HFF-Myc (cell line): Measurements from ENCODE around the gene KIAA1671.

Source experiments
- DNase-seq: peaks from one replicate; pipeline ENCODE4 v3.0.0-alpha.2; 2011; ENCODE audit warnings: low read depth; ENCODE audit errors: extremely low read depth
- H3K4me3 ChIP-seq: replicated peaks from 2 replicates; pipeline ENCODE4 v1.5.1; 2011; ENCODE audit warnings: low read depth, mild to moderate bottlenecking, control low read depth, low read length
- TF ChIP-seq, protein P1 (sequence below): IDR thresholded peaks from 2 replicates; pipeline ENCODE4 v1.5.1; 2012; ENCODE audit warnings: mild to moderate bottlenecking, low read depth, low read length, control low read depth; ENCODE audit errors: missing control alignments

Gene KIAA1671

DNA sequence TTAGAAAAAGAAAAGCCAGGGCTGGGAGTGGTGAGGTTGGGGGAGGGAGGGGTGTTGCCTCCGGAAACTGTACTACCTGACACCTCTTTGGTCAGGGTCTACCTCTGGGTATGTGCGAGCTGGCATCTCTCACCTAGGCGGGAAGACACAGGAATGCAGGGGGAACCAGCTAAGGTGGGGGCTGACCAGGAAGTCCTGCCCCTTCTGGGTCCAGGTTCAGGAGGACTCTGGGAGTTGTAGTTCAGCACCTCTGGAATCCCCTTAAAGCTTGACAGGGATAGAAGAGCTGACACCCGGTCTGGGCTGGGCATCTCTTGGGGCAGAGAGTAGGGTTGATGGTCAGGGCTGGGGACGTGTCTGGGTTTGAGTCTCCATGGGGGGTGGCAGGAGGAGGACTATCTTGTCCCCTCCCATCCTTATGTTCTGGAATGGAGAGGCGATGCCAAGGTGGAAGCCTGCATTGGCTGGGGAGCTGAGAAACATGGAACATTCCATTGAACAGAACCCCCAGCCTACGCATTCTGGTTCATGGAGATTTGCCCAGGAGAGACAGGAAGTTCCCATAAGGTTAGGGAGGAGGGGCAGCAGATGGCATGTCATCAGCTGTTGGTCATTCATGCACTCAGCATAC, 2.1 kb upstream of the KIAA1671 start:
- no peak for DNase-seq
- TF ChIP-seq, protein P1, sequence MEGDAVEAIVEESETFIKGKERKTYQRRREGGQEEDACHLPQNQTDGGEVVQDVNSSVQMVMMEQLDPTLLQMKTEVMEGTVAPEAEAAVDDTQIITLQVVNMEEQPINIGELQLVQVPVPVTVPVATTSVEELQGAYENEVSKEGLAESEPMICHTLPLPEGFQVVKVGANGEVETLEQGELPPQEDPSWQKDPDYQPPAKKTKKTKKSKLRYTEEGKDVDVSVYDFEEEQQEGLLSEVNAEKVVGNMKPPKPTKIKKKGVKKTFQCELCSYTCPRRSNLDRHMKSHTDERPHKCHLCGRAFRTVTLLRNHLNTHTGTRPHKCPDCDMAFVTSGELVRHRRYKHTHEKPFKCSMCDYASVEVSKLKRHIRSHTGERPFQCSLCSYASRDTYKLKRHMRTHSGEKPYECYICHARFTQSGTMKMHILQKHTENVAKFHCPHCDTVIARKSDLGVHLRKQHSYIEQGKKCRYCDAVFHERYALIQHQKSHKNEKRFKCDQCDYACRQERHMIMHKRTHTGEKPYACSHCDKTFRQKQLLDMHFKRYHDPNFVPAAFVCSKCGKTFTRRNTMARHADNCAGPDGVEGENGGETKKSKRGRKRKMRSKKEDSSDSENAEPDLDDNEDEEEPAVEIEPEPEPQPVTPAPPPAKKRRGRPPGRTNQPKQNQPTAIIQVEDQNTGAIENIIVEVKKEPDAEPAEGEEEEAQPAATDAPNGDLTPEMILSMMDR = no peak
- no peak overlapping the region for H3K4me3 ChIP-seq

DNA sequence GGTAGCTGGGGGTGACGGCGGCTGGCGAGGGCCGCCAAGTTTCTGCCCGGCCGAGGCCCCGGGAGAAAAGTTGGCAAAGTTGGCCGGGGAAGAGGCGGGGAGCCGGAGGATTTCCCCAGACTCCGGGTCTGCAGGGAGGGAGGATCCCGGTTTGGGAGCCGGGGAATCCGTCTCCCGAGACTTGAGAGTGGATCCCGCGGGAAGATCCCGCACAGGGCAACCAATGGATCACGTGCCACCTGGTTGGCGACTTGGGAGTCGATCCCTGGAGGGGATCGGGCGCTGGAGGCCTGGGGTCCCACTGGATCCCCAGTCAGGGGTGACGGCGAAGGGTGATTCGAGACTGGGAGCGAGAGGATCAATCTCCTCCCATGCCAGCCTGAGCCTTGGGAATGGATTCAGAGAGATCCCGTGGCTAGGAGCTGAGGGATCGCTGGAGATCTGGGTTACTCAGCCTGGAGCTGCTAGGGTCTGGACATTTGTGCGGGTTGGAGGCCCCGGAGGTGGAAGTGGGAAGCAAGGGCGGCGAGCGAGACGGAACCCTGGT, 394 bp downstream of the KIAA1671 start:
- DNase-seq = no peak
- TF ChIP-seq, protein P1 = no peak
- peak overlapping the region; percentile 42 for H3K4me3 ChIP-seq

DNA sequence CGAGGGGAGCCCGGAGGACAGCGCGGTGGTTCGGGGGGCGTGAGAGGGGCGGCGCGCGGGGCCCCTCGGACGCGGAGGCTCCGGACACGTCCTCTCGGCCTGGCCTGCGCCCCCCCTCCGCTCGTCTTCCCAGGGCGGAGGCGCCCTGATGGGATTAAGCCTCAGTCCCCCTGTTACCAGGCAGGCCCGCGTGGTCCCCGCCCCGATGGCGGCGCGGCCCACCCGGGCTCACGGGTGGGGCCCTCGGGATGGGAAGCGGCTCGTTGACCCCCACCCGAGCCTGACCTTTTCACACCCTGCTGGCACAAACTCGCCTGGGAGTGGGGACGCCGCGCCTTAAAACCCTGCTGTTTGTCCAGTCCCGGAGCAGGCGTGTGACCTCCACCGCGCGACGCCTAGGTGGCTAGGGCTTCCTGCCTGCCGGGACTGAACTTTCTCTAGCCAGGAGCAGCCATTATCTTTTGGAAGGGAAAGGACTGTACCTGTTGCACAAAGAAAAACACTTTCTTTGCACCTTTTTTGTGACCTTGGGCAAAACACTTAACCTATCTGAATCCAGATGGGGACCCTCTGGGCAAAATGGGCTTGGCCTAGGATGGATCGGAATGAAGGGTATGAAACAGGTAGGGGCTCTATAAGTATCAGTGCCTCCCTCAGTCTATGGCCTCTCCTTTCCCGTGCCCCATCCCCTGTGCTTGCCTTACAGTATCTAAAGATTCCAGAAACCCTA, 1.0 kb downstream of the KIAA1671 start:
- H3K4me3 ChIP-seq = peak overlapping the region; percentile 42
- TF ChIP-seq, protein P1 = no peak
- no peak for DNase-seq

DNA sequence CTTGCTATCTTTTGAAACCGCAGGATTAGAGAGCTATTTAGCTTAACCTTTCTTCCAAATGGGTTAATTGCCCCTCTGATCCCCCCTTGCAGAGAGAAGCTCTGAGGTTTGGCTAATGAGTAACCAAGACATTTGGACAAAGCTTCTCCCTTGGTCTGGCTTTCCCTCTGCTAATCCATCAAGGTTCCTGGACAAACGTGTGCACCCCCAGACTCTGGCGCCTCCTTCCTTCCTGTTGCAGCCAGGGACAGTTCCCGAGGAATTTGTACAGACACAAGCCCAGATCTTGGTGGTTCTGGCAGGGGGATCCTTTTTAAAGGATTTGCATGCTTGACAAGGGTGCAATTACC, 1.6 kb downstream of the KIAA1671 start:
- no peak for DNase-seq
- TF ChIP-seq, protein P1 = no peak
- H3K4me3 ChIP-seq = no peak overlapping the region

DNA sequence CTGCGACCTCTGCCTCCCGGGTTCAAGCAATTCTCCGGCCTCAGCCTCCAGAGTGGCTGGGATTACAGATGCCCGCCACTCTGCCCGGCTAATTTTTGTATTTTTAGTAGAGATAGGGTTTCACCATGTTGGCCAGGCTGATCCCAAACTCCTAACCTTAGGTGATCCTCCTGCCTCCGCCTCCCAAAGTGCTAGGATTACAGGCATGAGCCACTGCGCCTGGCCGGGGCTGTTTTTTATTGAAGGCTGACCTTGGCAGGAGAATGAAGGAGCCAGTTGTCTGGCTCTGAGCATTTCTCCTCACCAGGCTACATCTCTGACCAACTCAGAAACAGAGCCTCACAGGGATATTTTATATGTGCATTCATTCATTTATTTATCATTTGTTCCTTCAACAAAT, 2.3 kb downstream of the KIAA1671 start:
- H3K4me3 ChIP-seq = no peak overlapping the region
- TF ChIP-seq, protein P1 = no peak
- DNase-seq = no peak

DNA sequence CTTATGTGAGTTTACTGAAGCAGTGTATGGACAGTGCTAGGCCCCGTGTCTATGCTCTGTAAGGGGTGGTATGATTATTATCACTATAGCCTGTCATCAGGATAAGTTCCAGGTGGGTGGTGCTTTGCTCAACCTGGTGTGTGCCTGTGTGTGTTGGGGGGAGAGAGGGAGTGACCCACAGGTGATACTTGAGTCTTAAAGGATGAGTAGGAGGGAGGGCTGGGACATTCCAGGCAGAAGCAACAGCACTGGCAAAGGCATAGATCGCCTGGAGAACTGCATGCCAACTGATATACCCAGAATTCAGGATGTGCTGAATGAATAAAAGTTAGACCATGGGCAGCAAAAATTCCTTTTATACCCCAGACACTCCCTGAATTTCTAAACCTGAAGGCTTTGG, 4.5 kb downstream of the KIAA1671 start:
- DNase-seq = no peak
- TF ChIP-seq, protein P1 = no peak
- no peak overlapping the region for H3K4me3 ChIP-seq
